Kidney (tissue), 14 donors: Measurements from ENCODE around the gene SRSF3. TPM values are rescaled to one million over a fixed set of nuclear protein-coding genes. Genes with fewer than 3 reads are reported as not detected.
"Not testable (repeated sequence)": the region's sequence is repeated elsewhere in the genome, so short reads cannot be mapped to it uniquely, and the experiment has no call there.

Source experiments
- DNase-seq, 5 donors: peaks; one replicate each; pipeline ENCODE4 v3.0.0-alpha.2; 2013 to 2020
- FAIRE-seq: peaks from 2 replicates; lab custom pipeline; 2012; peaks lifted over from hg19 to GRCh38; lab: Jason Lieb, UNC
- H3K27ac ChIP-seq, 2 donors: one replicate each; pipeline ENCODE4 v1.7.0; 2013; ENCODE audit warnings: low read depth in 2 of 2, low read length in 2 of 2, inconsistent platforms in 1 of 2
- H3K27me3 ChIP-seq: one replicate; pipeline ENCODE4 v1.7.1; 2013; ENCODE audit warnings: low read length, inconsistent platforms; ENCODE audit not compliant: control insufficient read depth, insufficient read depth
- H3K36me3 ChIP-seq, 3 donors: one replicate each; pipeline versions ENCODE4 v1.7.0 to v1.7.1; 2013; ENCODE audit warnings: low read length in 3 of 3, control low read depth in 1 of 3, inconsistent platforms in 1 of 3; ENCODE audit not compliant: insufficient read depth in 3 of 3, control insufficient read depth in 2 of 3
- H3K4me1 ChIP-seq, 3 donors: one replicate each; pipeline versions ENCODE4 v1.7.0 to v1.7.1; 2013; ENCODE audit warnings: low read length in 3 of 3, inconsistent platforms in 1 of 3, low read depth in 1 of 3; ENCODE audit not compliant: control insufficient read depth in 2 of 3, insufficient read depth in 2 of 3
- H3K4me3 ChIP-seq, 3 donors: one replicate each; pipeline versions ENCODE4 v1.7.0 to v1.8.1; 2013; ENCODE audit warnings: low read length in 3 of 3, control low read depth in 1 of 3, inconsistent platforms in 1 of 3
- H3K9ac ChIP-seq, 3 donors: one replicate each; pipeline versions ENCODE4 v1.7.0 to v1.7.1; 2013; ENCODE audit warnings: low read length in 3 of 3, control low read depth in 1 of 3, inconsistent platforms in 1 of 3
- H3K9me3 ChIP-seq, 3 donors: one replicate each; pipeline versions ENCODE4 v1.7.0 to v1.7.1; 2013; ENCODE audit warnings: low read length in 3 of 3, control low read depth in 1 of 3, inconsistent platforms in 1 of 3; ENCODE audit not compliant: control insufficient read depth in 2 of 3, insufficient read depth in 1 of 3
- intact Hi-C: fragments of 100-400 bp; cut with DNase I; formaldehyde crosslinking; loops from one replicate; pipeline ENCODE4 v1.11.1; 2022
- polyA plus RNA-seq: library from polyadenylated mRNA; stranded (reverse); fragments of 350-450 nt; fragmentation: Illumina TruSeq; extraction: RNeasy Lipid Tissue Mini Kit (QIAGEN cat#74804); gene quantifications from one replicate; pipeline ENCODE4 v1.2.3, GENCODE V29; 2014; ENCODE audit warnings: low read depth, low replicate concordance; ENCODE audit not compliant: insufficient read depth
- total RNA-seq: library from RNA; stranded (reverse); fragmentation: NEBNext Ultra II Directional; extraction: Animal tissue kit (Norgen Biotek cat#: 25700); gene quantifications from one replicate; pipeline ENCODE4 v1.2.1, GENCODE V29; 2021
- TF ChIP-seq, protein P1 (sequence below): IDR thresholded peaks from 3 replicates; pipeline ENCODE4 v1.5.1; 2012; ENCODE audit warnings: mild to moderate bottlenecking, moderate library complexity, borderline replicate concordance; ENCODE audit not compliant: insufficient read depth; ENCODE audit errors: extremely low read depth
- donor health status: control.
- donor health status: control.
- donor health status: control.
- donor health status: control.
- donor health status: control.
- donor health status: DM: yes; HTN: yes; CAD: no.
- donor health status: Normal renal cell carcinoma (clear cell type).

Gene SRSF3
- total and polyA plus RNA-seq, 2 donors from 2014 or later, result 222 to 257 TPM

DNA sequence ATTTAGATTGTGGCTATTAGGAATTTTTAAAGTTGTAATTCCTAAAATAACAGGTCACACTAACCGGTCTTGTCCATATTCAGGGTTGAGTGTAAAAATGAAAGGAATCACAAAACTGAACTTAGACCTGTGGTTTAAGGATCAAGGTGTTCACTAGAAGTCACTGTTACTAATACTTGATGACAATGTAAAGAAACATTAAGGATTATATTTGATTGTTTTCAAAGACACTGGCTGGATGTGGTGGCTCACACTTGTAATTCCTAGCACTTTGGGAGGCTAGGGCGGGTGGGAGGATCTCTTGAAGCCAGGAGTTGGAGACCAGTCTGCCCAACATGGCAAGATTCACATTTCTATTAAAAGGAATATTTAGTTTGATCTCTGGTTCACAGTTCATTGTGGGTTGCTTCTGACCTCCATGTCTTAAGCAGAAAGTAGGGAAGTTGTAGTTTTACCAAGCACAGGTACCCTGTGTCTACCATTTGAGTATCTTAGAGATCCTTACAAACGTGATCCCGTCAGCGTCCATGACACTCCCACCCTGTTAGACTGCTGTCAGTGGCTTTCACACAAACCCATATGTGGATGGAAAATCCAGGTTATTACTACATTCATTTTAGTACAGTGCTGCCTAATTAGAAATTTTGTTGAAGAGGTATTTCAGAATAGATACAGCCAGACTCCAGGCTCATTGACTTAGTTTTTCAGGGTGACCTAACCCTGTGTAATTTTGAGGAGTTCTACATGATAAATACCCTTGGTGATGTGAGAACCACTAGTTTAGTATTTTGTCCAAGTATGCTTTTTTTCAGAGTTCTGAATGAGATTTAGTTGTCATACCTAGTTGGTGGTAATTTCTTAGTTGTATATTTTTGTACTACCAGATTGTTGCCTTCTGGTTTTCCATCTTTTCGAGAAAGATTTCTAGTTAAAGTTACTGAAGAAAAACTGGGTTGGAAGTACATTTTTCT, 10.2 kb downstream of the SRSF3 start:
- Histone ChIP-seq H3K9ac (no peak overlapping the region), H3K27me3 (no peaks in the 10 kb centered on the region), H3K4me1 (peaks cover 3 to 17% (median 7%) of the 10 kb centered on the region in 3 donors), H3K36me3 (peaks cover 44 to 79% (median 44%) of the 10 kb centered on the region in 3 donors), H3K9me3 (no peaks in the 10 kb centered on the region), H3K4me3 (no peak overlapping the region), H3K27ac (no peak overlapping the region)
- TF ChIP-seq, protein P1, sequence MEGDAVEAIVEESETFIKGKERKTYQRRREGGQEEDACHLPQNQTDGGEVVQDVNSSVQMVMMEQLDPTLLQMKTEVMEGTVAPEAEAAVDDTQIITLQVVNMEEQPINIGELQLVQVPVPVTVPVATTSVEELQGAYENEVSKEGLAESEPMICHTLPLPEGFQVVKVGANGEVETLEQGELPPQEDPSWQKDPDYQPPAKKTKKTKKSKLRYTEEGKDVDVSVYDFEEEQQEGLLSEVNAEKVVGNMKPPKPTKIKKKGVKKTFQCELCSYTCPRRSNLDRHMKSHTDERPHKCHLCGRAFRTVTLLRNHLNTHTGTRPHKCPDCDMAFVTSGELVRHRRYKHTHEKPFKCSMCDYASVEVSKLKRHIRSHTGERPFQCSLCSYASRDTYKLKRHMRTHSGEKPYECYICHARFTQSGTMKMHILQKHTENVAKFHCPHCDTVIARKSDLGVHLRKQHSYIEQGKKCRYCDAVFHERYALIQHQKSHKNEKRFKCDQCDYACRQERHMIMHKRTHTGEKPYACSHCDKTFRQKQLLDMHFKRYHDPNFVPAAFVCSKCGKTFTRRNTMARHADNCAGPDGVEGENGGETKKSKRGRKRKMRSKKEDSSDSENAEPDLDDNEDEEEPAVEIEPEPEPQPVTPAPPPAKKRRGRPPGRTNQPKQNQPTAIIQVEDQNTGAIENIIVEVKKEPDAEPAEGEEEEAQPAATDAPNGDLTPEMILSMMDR, result no peak
- DNase-seq, result no peak
- no peak for FAIRE-seq
- intact Hi-C loops, result no loop called here

DNA sequence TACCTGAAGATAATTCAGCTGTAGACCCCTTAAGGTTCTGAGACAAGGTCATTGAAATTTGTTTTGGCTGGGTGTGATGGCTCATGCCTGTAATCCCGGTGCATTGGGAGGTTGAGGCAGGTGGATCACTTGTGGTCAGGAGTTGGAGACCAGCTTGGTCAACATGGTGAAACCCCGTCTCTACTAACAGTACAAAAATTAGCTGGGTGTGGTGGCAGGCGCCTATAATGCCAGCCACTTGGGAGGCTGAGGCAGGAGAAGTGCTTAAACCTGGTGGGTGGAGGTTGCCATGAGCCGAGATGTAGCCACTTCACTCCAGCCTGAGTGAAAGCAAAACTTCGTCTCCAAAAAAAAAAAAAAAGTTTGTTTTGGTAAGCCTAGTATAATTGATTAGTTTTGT, 11.0 kb downstream of the SRSF3 start:
- Histone ChIP-seq H3K9me3 (no peaks in the 10 kb centered on the region), H3K27me3 (no peaks in the 10 kb centered on the region), H3K9ac (no peak overlapping the region), H3K4me3 (no peak overlapping the region), H3K27ac (no peak overlapping the region), H3K4me1 (peaks cover 3 to 9% (median 4%) of the 10 kb centered on the region in 3 donors), H3K36me3 (peaks cover 38 to 75% (median 39%) of the 10 kb centered on the region in 3 donors)
- TF ChIP-seq, protein P1, result no peak
- FAIRE-seq (no peak), DNase-seq (no peak)
- intact Hi-C loops, result no loop called here

DNA sequence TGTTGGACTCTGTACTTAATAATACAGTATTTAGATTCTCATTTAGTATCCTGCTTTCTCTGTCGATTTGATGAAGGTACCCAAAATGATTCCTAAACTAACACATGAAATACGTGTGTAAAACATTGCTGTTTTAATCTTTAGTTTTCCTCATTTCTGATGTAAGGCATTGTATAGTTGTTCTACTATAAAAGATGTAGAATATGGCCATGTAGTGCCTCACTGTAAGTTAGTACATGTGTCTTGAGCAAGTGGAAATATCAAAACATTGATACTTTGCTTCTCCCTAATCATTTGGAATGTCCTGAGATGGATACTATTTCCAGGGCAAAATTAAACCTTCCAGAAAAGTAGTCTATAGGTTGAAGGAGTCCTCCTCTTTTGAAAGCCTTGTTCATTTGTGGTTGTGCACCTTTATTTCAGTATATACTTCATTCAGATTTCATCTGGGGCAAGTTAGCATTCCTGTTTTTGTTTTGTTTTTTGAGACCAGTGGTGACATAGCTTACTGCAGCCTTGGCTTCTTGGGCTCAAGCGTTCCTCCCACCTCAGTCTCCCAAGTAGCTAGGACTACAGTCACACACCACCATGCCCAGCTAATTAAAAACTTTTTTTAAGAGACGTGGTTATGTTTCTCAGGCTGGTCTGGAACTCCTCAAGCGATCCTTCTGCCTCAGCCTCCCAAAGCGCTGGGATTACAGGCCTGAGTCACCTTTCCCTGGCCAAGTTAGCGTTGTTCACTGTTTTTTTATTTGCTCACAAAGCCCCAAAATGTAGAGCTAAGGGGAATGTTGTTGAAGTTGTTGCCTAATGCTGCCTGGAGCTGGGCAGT, 11.6 kb downstream of the SRSF3 start:
- TF ChIP-seq, protein P1, result no peak
- Histone ChIP-seq H3K9me3 (no peaks in the 10 kb centered on the region), H3K27ac (no peak overlapping the region), H3K27me3 (no peaks in the 10 kb centered on the region), H3K9ac (no peak overlapping the region), H3K36me3 (peaks cover 34 to 69% (median 37%) of the 10 kb centered on the region in 3 donors), H3K4me3 (no peak overlapping the region), H3K4me1 (peaks cover 0 to 7% (median 0%) of the 10 kb centered on the region in 3 donors)
- no peak for FAIRE-seq
- intact Hi-C loops, result no loop called here
- no peak for DNase-seq

DNA sequence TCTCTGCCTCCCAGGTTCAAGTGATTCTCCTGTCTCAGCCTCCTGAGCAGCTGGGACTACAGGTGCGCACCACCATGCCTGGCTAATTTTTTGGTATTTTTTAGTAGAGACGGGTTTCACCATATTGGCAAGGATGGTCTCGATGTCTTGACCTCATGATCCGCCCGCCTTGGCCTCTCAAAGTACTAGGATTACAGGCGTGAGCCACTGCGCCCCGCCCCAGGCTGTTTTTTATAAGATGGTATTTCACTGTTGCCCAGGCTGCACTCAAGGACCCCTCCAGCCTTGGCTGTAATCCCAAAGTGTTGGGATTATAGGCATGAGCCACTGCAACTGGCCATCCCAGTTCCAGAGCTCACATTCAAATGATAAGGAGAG, 13.1 kb downstream of the SRSF3 start:
- H3K9me3 ChIP-seq, intact Hi-C loops, H3K4me3 ChIP-seq, H3K4me1 ChIP-seq, H3K9ac ChIP-seq, H3K27me3 ChIP-seq, FAIRE-seq, DNase-seq, H3K27ac ChIP-seq: not testable (repeated sequence)
- peaks cover 25 to 54% (median 33%) of the 10 kb centered on the region in 3 donors for H3K36me3 ChIP-seq
